Measurements from ENCODE around the gene G6PC1.

GRCh38 chr17:42853004-42853403, 47.6 kb upstream of the G6PC1 start:
- TF ChIP-seq, protein P1, sequence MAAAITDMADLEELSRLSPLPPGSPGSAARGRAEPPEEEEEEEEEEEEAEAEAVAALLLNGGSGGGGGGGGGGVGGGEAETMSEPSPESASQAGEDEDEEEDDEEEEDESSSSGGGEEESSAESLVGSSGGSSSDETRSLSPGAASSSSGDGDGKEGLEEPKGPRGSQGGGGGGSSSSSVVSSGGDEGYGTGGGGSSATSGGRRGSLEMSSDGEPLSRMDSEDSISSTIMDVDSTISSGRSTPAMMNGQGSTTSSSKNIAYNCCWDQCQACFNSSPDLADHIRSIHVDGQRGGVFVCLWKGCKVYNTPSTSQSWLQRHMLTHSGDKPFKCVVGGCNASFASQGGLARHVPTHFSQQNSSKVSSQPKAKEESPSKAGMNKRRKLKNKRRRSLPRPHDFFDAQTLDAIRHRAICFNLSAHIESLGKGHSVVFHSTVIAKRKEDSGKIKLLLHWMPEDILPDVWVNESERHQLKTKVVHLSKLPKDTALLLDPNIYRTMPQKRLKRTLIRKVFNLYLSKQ (tag by site-specific recombination; IDR thresholded peaks at IDR 0.05; ENCODE audit: borderline replicate concordance): no peak
- TF ChIP-seq CTCF (tag by site-specific recombination; IDR thresholded peaks at IDR 0.05): no peak
